ENCODE measurements around the gene DNAJB5.
A peak's percentile ranks its signal among the peaks of the same experiment; 100 is the strongest.
"Not testable (repeated sequence)": the region's sequence is repeated elsewhere in the genome, so short reads cannot be mapped to it uniquely, and the experiment has no call there.

Gene DNAJB5

DNA sequence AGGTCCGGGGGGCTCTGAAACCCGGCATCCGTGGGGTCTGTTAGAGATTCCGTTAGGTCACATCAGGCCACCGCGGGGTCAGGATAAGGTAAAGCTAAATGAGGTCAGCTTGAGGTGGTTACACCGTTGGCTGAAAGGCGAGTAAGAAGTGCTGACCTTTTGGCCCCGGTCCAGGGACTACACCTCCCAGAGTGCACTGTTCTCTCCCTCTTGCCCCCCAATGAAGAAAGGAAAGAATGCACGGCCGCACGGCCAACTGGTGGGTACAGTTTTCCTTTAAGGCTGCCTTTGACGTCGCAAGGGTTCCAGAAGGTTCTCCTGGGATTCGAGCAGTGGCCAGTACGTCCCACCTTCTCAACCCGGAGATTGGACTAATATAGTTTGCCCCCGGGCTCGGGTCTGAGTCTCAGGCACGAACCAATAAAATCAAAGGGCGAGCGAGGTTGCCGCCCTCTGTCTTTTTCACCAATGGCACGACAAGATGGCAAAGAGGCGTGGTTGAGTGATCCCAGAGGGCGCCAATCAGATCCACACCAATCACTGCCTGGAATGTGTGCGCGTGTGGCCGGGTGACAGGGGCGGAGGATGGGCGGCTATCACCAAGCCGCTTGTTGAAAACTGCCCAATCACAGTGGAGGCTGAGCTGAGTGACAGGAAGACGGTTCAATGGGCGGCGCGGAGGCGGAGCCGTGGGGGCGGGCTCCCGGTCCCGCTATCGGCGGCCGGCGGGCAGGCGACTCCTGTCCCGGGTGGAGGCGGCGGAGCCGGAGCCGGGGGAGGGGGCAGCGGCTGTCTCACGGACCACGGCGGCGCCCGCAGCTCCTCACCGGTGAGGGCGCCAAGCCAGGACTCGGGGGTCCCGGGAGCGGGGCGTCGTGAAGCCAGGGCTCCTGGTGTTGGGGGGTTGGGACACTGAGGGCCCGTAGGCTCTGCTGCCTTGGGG, at the start of gene DNAJB5:
TSS of gene DNAJB5 (plus strand) at position 743 of the 943 bp plus-strand sequence. CDS start 886 bp downstream, outside the sequence.
- peak; percentile 99 for DNase-seq

GRCh38 chr9:34939989-34940388, 49.6 kb upstream of the DNAJB5 start:
- not testable (repeated sequence) for DNase-seq

DNA sequence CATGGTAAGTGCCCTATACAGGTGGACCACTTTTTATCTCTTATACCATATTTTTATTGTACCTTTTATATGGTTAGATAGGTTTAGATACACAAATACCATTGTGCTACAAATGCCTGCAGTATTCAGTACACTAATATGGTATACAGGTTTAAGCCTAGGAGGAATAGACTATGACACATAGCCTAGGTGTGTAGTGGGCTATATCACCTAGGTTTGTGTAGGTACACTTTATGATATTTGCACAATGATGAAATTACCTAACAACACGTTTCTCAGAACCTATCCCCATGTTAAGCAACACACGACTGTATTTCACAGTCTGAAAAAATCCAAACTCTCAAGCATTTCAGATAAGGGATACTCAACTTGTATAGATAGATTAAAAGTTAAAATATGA, 41.1 kb upstream of the DNAJB5 start:
- no peak for DNase-seq

DNA sequence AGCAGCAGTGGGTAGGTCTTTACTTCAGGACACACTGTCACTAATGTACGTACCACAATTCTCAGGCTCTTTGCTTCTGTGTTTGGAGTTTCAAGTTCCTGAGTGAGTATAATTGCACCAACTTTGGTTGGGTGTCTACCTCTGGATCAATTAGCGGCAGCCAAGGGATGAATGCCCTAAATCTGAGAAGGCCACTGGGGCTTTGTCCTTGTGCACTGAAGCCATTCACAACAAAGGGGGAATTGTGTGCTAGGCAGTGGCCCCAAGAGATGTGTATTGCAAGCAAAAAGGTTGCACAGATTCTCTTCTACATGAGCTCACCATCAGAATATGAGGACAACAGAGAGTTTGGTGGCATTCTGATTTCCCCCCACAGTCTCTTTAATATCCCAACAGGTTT, 35.3 kb upstream of the DNAJB5 start:
- DNase-seq, result no peak

GRCh38 chr9:34956066-34956465, 33.5 kb upstream of the DNAJB5 start:
- DNase-seq, result not testable (repeated sequence)

DNA sequence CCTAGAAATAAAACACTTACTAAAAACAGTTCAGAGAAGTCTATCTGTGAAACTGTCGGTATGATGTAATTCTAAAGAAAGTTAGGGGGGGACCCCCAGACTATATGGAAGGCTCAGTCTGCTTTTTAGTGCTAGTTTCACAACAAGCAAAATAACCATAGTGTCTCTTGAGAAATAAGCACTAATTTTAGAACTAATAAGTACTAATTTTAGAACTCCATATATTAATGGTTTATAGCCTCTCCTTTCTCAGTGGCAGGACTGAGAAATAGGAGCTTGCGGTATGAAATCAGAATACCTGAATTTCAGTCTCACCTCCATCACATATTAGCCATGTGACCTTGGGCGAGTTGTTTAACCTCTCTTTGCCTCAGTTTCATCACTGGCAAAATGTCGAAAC, 32.9 kb upstream of the DNAJB5 start:
- DNase-seq, result no peak

DNA sequence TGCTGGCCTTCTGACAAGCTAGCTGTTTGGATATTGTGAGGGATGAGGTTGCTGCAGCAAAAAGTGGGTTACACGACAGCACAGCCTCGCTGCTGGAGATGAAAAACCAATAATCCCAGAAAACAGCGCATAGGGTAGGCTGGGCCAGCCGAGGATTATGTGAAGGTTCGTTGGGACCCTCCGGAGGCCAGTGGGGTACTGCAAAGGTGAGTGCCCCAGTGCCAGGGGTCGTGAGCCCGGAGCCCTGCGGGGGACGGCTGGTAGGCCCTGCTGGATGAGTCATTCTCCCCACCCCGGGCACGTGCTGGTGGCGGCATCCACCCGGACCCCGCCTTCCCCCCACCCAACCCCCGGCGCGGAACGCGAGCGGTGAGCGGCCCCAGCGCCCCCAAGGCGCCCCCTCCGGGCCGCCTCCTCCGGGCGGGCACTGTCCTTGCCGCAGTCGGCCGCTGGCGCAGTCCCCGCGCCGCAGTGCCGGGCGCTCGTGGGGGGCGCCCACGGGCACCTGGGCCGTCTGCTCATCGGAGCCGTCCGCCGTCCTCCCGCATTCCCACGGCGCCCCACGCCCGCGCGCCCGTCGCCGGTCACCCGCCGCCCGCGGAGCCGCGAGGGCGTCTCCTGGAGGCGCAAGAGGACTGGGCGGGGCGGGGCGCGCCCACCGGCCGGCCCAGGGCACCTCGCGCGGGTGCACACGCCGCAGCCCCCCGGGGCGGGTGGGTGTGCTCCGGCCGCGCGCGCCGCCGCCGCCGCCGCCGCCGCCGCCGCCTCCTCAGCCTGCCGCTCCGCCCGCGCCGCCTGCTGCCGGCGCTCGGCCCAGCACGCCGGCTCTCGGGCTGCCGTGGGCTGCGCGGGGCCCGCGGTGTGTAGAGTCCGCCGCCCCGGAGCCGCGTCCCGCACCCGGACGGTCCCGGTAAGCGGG, 31.8 kb upstream of the DNAJB5 start, which contains the start of gene PHF24:
TSS of gene PHF24 (plus strand) at position 794 of the 919 bp plus-strand sequence. CDS start 13,014 bp downstream, outside the sequence.
- no peak for DNase-seq

DNA sequence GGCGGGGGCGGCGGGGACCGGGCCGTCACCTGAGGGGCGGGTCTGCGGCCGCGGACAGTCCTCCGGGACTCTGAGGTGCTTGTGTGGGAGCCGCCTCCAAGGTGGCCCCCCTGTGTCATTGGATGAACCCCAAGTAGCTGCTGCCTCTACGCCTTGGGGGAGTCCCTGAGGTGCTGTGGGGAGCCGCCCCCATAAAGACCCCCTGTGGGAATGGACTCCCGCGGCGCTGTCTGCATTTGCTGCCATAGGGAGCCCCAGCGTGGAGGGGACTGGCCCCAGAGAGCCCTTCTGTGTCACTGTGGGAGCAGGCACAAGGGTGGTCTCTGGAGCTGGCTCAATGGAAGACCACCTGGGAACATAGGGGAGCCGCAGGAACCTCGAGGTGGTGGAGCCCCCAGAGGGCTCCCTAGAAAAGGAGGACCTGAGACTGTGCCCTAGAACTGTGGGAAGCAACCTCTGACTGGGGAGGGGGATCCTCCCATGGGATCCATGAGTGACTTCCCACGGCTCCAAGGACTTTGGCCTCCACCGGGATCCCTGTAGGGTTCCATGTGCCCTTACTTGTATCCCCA, 31.0 kb upstream of the DNAJB5 start:
- no peak for DNase-seq

DNA sequence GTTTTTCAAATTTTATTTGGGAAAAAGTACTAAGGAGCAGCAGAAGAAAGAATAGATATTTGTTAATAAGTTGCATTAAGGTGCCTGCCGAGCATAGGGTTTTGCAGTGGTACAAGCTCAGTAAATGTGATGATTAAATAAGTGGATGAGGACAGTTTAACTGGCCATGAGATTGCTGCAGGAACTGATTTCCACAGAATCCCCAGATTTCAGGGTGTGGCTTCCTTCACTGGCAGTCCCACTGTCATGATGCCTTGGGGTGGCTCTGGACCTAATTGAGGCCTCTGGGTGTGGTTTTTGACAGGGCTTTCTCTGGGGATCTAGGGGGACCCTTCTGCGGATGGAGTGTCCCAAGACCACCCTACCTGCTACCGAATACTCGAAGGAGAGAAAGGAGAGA, 30.1 kb upstream of the DNAJB5 start:
- no peak for DNase-seq

DNA sequence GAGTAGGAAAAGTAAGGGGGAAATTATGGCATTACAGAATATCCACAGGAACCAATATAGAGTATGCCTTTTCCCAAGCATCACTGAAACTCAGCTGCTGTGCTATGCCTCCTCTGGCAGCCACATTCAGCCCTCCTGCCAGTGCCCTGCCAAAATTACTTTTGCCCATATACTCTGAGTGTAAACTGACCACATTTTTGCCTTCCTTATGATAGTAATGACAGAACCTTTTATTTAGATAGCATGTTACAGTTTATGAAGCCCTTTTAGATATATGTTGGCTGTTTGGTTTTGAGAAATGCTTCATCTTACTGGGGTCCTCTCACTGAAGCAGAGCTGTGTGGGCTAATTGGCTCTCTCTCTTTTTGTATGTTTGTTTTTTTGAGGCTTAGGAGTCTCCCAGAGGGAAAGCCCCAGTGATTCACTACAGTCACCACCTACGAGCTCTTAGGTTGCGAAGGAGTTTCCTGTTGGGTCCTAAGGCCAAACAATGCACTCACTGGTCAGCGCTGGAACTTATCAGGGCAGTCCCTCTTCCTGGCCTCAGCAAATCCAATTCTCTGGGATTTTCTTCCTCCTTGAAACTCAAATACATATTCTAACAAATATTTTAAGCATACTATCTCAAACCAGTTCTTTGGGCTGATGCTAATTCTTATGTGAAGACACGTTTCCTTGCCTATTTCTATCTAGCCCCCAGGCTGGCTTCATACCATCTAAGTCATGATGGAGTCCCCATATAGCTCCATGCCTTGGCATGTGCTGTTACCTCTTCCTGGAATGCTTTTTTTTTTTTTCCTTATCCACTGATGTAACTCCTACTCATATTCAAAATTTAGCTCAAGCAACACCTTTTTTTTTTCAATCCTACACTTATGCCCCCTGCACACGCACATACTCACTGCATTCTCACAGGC, 27.7 kb upstream of the DNAJB5 start:
- no peak for DNase-seq

DNA sequence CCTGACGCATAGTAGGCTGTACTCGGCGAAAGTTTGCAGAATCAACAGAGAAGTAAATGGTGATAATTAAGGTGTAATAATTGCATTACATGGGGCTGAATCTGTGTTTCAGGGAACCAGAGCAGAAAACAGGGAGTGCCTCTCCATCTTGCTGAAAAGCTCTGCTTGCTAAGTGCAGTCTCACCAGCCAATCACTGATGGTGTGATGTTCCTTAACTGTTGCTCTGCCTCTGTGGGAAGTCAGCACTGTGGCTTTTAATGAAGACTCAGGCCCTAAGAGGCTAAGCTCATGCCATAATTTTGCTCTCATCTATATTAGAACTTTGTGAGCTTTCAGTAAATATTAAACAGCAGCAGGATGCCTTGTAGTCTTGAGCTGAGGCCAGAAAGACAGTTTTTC, 27.0 kb upstream of the DNAJB5 start:
- no peak for DNase-seq

DNA sequence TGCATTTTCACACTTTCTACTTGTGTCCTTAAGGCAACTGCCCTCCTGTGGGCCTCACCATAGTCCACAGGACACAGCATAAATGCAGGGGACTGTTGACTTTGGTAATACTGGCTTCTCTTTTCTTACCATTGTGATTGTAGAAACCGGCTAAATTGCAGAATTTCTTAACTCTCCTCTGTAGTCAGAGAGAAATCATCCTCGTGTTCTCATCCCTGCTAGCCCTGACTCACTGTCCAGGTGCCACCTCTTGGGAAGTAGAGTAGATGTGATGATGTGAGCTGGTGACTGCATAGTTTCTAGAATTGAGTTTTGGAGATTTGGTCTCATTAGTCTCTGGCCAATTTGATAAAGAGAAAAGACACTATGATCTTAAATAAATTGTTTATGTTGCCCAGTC, 26.0 kb upstream of the DNAJB5 start:
- DNase-seq, result no peak

GRCh38 chr9:34964458-34964857, 25.1 kb upstream of the DNAJB5 start:
- no peak for DNase-seq

- no peak for DNase-seq
These were observed 18.3 kb upstream of the DNAJB5 start for GRCh38 chr9:34971146-34971811.

DNA sequence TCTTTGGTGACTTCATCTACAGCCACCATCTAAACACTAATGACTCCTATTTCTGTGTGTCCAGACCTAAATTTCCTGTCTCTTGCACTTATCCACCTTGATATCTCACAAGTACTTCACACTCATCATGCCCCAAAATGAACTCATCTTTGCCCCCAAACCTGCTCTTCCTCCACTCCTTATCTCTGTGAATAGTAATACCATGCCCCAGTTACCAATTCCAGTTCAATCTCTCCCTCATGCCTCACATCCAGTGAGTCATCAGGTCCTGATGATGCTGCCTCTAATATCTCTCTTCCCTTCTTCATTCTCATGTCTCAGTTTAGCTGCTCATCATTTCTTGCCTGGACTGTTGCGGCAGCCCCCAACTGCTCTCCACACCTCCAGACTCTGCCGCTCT, 14.9 kb upstream of the DNAJB5 start:
- no peak for DNase-seq

DNA sequence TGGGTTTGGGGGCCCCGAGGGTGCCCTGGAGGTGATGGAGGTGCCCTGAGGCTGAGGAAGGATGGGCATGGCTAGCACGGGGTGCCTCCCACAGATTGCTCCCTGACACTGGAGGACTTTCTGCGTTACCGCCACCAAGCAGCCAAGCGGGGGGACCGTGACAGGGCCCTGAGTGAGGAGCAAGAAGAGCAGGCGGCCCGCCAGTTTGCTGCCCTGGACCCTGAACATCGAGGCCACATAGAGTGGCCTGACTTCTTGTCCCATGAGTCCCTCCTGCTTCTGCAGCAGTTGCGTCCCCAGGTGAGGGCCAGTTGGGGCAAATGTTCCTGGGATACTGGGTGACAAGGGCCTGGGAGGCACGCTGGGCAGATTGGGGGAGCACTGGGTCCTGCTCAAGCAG, 13.1 kb upstream of the DNAJB5 start:
- DNase-seq, result no peak

DNA sequence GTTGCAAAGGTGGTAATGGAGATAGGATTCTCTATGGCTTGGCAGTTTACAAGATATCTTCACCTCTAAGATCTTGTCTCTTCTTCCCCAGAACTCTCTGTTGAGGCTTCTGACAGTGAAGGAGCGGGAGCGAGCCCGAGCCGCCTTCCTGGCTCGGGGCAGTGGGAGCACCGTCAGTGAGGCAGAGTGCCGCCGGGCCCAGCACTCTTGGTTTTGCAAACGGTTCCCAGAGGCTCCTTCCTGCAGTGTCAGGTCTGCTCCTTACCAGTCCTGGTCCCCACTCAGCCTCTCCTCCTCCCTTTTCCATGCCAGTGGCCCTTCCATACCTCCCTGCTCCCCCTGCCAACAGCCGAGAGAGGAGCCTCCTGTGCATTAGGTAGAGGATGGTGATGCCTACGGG, 12.6 kb upstream of the DNAJB5 start:
- DNase-seq, result no peak

- no peak for DNase-seq
These were observed 9.3 kb upstream of the DNAJB5 start for GRCh38 chr9:34980181-34980761.

DNA sequence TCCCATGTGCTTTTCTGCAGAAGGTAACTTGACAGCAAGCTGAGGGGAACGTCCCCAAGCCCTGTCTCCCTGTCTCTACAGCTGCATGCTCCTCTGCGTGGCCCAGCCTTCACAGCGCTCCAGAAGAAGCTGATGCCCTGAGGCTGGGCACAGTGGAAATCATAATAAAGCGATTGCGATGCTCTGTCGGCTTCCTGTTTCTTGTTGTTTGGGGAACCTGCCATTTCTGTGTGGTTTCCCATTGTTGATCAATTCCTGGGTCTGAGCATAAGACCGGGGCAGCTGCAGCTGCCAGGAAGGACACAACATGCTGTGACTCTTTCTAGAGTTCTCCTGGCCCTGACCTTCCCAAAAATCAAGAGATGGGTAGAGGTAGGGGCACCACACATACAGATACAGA, 7.2 kb upstream of the DNAJB5 start:
- no peak for DNase-seq

DNA sequence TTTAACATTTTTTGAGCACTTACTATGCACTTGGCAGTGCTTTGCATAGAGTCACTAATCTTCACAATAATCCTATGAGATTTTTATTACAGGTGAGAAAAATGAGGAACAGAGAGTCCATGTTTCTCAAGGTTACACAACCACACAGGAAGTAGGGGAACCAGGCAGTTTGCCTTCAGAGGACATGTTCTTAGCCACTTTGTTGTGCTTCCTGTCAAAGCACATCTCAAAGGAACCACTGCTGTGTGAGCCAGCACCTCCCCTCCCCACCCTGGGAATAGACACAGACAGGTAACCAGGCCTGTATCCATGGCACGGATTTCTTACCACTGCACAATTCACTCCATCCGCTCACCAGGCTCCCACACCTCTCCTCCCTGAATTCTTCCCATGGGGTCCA, 6.3 kb upstream of the DNAJB5 start:
- DNase-seq, result no peak

DNA sequence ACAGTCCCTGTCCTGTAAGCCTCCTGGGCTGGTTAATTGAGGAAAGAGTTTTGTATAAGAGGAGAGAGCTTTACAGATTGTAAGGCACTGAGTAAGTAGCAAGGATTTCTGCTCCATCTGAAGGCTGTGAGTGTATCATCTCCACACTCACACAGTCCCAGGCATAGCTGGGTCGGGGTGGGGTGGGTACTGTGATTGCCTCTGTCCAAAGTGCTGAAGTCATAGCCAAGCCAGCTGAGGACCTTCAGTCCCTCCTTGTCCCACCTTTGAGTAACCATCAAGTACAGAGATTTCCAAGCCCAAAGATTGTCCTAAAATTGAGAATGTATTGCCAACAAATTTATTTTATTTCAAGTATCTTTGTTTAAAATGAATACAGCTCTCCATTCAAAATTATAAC, 5.5 kb upstream of the DNAJB5 start:
- no peak for DNase-seq

Data from NCI-H2029 (cell line).